Inferior parietal cortex (tissue), 1 donor: ENCODE measurements around the gene PITPNM3.

Source experiments
- DNase-seq: peaks from one replicate; pipeline ENCODE4 v3.0.0-alpha.2; 2016; ENCODE audit errors: extremely low spot score

The PITPNM3 gene

DNA sequence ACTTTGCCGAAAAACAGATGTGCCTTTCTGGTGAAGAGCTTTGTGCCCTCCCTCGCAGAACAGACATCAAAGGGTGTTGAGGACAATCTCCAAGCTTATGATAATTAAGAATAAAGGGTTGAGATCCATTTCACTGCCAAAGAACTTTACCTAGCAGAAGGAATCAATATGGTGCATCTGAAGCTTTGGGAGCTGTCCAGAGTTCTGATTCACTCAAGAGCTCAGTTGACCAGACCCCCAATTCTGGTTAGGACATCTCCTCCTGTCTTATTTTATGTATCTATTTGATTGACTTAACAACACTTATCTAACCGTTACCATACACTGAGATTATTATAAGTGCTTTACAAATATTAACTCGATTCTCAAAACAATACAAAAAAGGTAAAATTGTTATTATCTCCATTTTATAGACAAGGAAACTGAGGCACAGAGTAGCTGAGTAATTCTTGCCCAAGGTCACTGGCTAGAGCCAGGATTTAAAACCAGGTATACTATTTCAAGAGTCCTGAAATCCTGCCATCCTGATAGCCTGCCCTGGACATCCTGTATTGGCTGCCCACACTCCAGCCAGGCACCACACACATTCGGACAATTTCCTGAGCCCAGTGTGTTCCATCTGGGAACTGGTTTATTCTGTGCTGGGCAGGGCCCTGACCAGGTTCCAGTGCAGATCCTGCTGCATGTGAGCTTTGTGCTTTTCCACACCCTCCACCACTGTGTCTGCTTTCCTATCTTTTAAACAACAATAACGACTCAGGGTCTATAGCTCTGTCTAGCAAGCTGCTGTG, 29.8 kb downstream of the PITPNM3 start:
- DNase-seq, result no peak

GRCh38 chr17:6525731-6526130, 30.6 kb downstream of the PITPNM3 start:
- DNase-seq, result no peak

DNA sequence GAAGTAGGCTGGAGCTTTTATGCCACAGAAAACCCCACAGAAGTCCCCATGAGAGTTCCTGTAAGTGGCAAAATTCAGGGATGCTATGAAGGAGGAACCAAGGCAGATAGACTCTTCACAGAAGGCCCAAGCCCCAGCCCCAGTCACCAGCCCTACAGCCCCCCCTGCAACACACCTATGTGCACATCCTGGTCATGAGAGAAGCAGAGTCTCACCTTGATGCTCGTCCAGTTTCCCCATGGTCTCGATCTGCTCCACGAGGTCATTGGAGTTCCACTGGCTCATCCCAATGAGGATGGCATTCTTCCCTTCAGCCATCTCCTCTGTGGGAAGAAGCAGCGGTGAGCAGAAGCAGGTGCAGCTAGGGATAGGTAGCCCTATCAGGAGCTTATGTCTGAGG, 31.2 kb downstream of the PITPNM3 start:
- no peak for DNase-seq

- no peak for DNase-seq
These were observed 31.8 kb downstream of the PITPNM3 start for GRCh38 chr17:6524520-6524919.

GRCh38 chr17:6523809-6524355, 32.5 kb downstream of the PITPNM3 start:
- no peak for DNase-seq

DNA sequence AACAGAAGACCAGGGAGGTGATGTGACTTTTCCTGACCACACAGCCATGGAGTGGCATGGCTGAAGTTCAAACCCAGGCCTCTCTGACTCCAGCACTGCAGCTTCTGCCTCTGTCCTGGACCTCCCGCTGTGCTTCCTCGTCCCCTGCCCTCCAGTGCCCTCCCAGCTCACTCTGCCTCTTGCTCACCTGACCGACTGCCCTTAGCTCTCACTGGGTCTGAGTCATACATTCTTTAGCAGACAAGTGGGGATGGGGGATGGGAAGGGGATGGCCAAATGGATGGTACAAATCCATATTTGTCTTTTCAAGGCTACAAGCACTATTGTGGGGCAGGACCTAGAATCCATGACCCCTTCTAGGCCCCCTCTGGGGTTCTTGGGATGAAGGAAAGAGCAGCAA, 33.0 kb downstream of the PITPNM3 start:
- DNase-seq, result no peak

GRCh38 chr17:6521586-6521985, 34.8 kb downstream of the PITPNM3 start:
- no peak for DNase-seq

- DNase-seq, result no peak
These were observed 39.3 kb downstream of the PITPNM3 start for GRCh38 chr17:6517062-6517461.

- DNase-seq, result no peak
These were observed 42.0 kb downstream of the PITPNM3 start for GRCh38 chr17:6514371-6514770.

- no peak for DNase-seq
These were observed 43.8 kb downstream of the PITPNM3 start for GRCh38 chr17:6512552-6512951.

DNA sequence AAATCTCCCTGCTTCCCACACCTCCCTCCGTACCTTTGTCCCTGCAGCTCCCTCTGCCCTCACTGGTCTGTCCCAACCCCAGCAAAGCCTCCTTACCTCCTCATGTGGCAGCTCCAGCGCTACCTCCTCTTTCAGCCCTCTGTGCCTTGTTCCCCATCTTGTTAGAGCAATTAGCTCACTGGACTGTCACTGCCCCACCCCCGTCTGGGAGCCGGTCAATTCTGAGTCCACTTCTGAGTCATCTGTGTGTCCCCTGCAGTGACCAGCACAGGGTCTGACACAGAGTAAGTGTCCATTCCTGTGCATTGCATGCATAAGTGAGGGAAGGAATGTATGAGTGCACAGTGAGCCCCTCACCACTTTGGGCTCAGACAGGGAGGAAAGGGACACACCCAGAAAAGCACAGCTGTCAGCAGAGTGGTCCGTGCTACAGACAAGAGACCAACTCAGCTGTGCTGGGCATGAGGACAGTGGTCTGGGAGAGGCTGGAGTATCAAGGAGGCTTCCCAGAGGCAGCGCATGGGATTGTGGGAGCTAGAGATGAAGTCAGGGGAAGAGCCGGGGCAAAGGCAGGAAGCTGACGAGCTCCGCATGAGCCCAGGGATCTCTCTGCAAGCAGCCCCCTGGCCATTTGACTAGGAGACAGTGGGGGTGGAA, 45.9 kb downstream of the PITPNM3 start:
- DNase-seq, result no peak

- DNase-seq, result no peak
These were observed 46.4 kb downstream of the PITPNM3 start for GRCh38 chr17:6509921-6510320.

DNA sequence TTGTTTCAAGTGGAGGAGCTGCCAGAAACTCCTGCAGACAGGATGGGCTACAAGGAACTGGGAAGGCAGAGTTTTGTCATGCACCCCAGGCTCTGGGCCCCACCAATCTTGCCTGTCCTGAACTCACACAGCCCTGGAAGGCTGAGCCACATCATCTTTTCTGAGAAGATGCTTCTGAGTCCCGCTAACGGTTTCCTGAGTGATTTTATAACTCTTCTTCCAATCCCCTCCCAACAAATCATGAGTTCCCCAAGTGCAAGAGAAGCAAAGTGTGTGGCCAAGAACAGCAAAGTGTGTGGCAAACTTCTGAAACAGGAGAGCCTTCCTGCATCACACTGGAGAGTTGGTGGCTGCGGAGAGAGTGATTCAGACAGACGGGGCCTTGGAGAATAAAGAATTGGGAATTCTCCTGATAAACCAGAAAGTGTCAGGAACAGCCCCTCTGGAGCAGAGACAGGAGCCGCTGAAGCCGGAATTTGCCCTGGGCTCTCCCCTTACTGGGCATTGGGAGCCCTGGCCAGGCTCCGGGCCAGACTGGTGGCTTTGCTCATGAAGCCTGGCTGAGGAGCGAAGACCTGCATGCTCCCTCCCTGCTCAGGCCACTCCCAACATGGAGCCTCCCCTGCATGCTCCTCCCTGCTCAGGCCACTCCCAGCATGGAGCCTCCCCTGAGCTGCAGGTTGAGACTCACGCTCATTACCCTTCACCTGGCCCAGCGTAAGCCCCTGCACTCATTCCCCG, 47.2 kb downstream of the PITPNM3 start:
- DNase-seq, result no peak

DNA sequence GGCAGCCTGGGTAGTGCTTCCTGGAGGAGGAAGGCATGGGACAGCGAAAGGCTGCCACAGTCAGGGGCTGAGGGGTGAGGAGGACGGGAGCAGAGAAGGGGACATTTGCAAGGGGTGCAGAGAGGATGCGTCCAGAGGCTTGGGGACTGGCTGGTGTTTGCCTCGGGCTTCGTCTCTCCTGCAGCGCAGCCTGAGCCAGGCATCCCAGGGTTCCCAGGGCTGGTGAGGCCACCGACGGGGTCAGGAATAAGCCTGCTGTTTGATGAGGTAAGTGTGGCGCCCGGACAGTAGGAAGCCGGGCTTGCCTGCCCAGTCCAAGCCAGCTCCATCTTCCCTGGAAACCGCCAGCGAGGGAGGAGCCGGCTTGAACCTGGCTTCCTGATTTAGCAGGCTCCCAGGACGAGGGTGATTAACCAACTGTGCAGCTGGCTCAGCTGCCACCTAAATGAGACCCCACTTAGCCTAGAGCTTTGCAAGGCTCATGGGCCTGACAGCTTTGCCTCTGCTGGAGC, 47.8 kb downstream of the PITPNM3 start:
- no peak for DNase-seq

GRCh38 chr17:6508016-6508415, 48.3 kb downstream of the PITPNM3 start:
- no peak for DNase-seq

DNA sequence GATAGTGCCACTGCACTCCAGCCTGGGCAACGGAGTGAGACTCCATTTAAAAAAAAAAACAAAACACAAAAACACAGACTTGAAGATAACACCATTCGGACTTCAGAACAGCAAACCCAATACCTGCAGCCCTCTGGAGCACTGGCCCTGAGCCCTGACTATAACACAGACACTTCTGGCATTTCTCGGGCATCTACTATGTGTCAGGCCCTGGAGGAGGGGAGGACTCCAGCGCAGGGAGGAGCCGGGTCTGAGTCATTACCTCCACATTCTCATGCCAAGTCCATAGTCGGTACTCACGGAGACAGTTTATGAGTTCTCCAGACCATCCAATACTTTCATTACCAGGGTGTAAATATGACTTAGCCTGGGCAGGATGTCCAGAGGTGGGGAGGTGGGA, 48.8 kb downstream of the PITPNM3 start:
- DNase-seq, result no peak

GRCh38 chr17:6506679-6507231, 49.6 kb downstream of the PITPNM3 start:
- no peak for DNase-seq

- DNase-seq, result no peak
These were observed 50.8 kb downstream of the PITPNM3 start for GRCh38 chr17:6505425-6506142.

DNA sequence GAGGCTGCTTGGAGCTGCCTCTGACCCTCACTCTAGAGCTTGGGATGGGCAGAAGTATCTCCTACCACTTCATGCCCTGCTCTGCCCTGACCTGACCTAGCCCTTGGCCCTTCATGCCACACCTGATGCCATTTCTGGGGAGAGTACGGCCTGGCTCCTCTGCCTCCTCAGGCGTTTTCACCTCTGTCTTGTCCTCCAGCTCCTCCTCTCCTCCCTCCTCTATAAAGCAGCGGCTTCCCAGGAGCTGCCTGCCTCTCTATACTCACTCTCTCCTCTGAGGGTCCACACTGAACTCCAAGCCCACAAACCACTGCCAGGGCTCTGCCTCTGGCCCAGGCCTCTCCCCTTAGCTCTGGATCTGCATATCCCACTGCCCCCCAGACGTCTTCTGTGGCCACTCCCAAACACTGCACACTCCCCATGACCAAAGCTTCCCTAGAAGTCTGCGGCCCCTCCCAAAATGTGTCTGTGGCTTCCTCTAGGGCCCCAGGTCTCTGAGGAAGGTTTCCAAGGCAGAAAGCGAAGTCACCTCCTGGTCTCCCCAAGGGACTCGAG, 52.6 kb downstream of the PITPNM3 start:
- no peak for DNase-seq

GRCh38 chr17:6502871-6503509, 53.4 kb downstream of the PITPNM3 start:
- DNase-seq, result no peak
